ENCODE measurements around the gene LHFPL3. TPM values are rescaled to one million over a fixed set of nuclear protein-coding genes. Genes with fewer than 3 reads are reported as not detected.
"Not testable (repeated sequence)": the region's sequence is repeated elsewhere in the genome, so short reads cannot be mapped to it uniquely, and the experiment has no call there.

Gene LHFPL3
- polyA plus RNA-seq (2011; rRNA removed), result not detected in 2 replicates
- not detected in 2 replicates for polyA plus RNA-seq (2012; cell fraction: cytosol; rRNA removed)
- not detected in 2 replicates for polyA plus RNA-seq (2012; cell fraction: nucleus; rRNA removed)
- polyA plus RNA-seq (2017; fragmentation: RNase III; extraction: RNeasy Plus Mini Kit Qiagen cat#74134 plus additional on column Dnase treatment), result not detected in 3 replicates
- polyA minus RNA-seq (2011; rRNA and poly(A)+ RNA removed), result not detected in 2 replicates

- ATAC-seq, result no peak
- 60% methylated on average over 38 of the region's 62 CpGs for WGBS (ENCODE audit: missing lambda C conversion rate)
These were observed at the start of gene LHFPL3 for GRCh38 chr7:104328296-104328969. Gene LHFPL3 (plus strand): TSS chr7:104328603.

GRCh38 chr7:104281685-104282084 is 46.7 kb upstream of the LHFPL3 start:
- WGBS (ENCODE audit: missing lambda C conversion rate), result 6% methylated on average over 2 of the region's 2 CpGs
- not testable (repeated sequence) for H3K4me3 ChIP-seq

More at GRCh38 chr7:104328296-104328969, at the start of gene LHFPL3:
- ChIA-PET CTCF (no interaction called here), POLR2A (no interaction called here)
- DNase-seq (ENCODE audit: low read depth in 1 of 2, low spot score in 1 of 2) (no peak), FAIRE-seq (no peak)
- Histone ChIP-seq H3K4me1 (no peaks in the 10 kb centered on the region), H3K27ac (no peak within 1 kb of the TSS), H3K4me3 (no peak within 1 kb of the TSS), H3K9me3 (no peaks in the 10 kb centered on the region), H3K4me2 (no peak within 1 kb of the TSS)
- TF ChIP-seq HES2 (IDR thresholded peaks at IDR 0.05) (no peak), RFX5 (IDR thresholded peaks at IDR 0.05) (no peak), ATOH8 (CRISPR knock-in tag; IDR thresholded peaks at IDR 0.05; ENCODE audit: low read depth) (no peak), JUN (IDR thresholded peaks at IDR 0.05) (no peak), CTCF (IDR thresholded peaks at IDR 0.05) (no peak), E2F6 (IDR thresholded peaks at IDR 0.05; ENCODE audit: borderline replicate concordance, low read depth) (no peak), CBX2 (IDR thresholded peaks at IDR 0.05; ENCODE audit: borderline replicate concordance, low read depth) (no peak), RARB (CRISPR knock-in tag; IDR thresholded peaks at IDR 0.05) (no peak), ZFP36 (IDR thresholded peaks at IDR 0.05; ENCODE audit: borderline replicate concordance, partially characterized antibody) (no peak), TFCP2L1 (CRISPR knock-in tag; IDR thresholded peaks at IDR 0.05) (no peak), CHD2 (IDR thresholded peaks at IDR 0.05; ENCODE audit: low read length, partially characterized antibody) (no peak), BHLHE40 (IDR thresholded peaks at IDR 0.05; ENCODE audit: low read depth, low read length) (no peak), CHD4 (IDR thresholded peaks at IDR 0.05; ENCODE audit: borderline replicate concordance) (no peak), MYC (IDR thresholded peaks at IDR 0.05; ENCODE audit: borderline replicate concordance, low read length) (no peak), PHF8 (IDR thresholded peaks at IDR 0.05; ENCODE audit: borderline replicate concordance, low read depth) (no peak), HMGXB4 (CRISPR knock-in tag; IDR thresholded peaks at IDR 0.05; ENCODE audit: borderline replicate concordance) (no peak), NFE2L2 (conservative IDR thresholded peaks at IDR 0.05; ENCODE audit: low read length) (no peak), KDM5A (IDR thresholded peaks at IDR 0.05) (no peak), SREBF2 (IDR thresholded peaks at IDR 0.05) (no peak), PBX3 (IDR thresholded peaks at IDR 0.05) (no peak)

More at GRCh38 chr7:104281685-104282084, 46.7 kb upstream of the LHFPL3 start:
- FAIRE-seq; H3K4me2 ChIP-seq; CTCF ChIA-PET; ATAC-seq; H3K9me3 ChIP-seq; POLR2A ChIA-PET; H3K4me1 ChIP-seq; DNase-seq (ENCODE audit: low read depth in 1 of 2, low spot score in 1 of 2); H3K27ac ChIP-seq: not testable (repeated sequence)
